ENCODE results near the gene NAT16. TPM values are rescaled to one million over a fixed set of nuclear protein-coding genes. Genes with fewer than 3 reads are reported as not detected.
"Not testable (repeated sequence)": the region's sequence is repeated elsewhere in the genome, so short reads cannot be mapped to it uniquely, and the experiment has no call there.

Gene NAT16
- total and polyA plus RNA-seq, 2 experiments from 2014 or later, result 0.27 TPM; not detected in 1

DNA sequence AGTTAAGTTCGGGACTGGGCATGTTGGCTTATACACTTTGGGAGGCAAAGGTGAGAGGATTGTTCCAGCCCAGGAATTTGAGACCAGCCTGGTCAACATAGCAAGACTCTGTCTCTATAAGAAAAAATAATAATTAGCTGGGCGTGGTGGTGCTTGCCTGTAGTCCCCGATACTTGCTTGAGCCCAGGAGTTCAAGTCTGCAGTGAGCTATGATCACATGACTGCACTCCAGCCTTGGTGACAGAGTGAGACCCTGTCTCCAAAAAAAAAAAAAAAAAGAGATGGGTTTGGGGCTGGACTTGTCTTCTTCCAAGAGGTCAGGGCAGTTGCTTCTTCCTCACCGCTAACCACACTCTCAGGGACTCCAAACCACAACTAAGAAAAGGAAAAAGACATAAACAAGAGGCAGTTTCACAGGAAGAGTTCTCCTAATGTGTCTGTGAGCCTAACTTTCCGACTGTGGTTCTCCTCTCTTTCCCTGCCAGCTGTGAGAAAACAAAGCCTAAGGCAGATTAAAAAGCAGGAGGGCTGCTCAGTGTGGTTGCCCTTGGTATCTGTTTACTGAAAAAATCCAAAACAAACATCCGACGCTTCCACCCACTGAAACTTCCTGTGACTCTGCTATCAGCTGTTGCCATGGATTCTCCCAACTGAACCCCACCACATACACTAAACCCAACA, 55.6 kb downstream of the NAT16 start:
- H3K27ac ChIP-seq, result no peak overlapping the region
- TF ChIP-seq, protein P1, sequence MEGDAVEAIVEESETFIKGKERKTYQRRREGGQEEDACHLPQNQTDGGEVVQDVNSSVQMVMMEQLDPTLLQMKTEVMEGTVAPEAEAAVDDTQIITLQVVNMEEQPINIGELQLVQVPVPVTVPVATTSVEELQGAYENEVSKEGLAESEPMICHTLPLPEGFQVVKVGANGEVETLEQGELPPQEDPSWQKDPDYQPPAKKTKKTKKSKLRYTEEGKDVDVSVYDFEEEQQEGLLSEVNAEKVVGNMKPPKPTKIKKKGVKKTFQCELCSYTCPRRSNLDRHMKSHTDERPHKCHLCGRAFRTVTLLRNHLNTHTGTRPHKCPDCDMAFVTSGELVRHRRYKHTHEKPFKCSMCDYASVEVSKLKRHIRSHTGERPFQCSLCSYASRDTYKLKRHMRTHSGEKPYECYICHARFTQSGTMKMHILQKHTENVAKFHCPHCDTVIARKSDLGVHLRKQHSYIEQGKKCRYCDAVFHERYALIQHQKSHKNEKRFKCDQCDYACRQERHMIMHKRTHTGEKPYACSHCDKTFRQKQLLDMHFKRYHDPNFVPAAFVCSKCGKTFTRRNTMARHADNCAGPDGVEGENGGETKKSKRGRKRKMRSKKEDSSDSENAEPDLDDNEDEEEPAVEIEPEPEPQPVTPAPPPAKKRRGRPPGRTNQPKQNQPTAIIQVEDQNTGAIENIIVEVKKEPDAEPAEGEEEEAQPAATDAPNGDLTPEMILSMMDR (IDR thresholded peaks at IDR 0.05; ENCODE audit: low read depth, low read length), result no peak
- H3K4me3 ChIP-seq, result no peak overlapping the region
- no peaks in the 10 kb centered on the region for H3K27me3 ChIP-seq
- H3K4me1 ChIP-seq (ENCODE audit: low read depth), result peaks cover 33% of the 10 kb centered on the region
- H3K9me3 ChIP-seq (ENCODE audit: low read depth), result no peaks in the 10 kb centered on the region
- DNase-seq (ENCODE audit: low read depth in 1 of 2, low spot score in 1 of 2), result peak in 1 of 2 donors; percentile 91
- H3K36me3 ChIP-seq, result no peaks in the 10 kb centered on the region

DNA sequence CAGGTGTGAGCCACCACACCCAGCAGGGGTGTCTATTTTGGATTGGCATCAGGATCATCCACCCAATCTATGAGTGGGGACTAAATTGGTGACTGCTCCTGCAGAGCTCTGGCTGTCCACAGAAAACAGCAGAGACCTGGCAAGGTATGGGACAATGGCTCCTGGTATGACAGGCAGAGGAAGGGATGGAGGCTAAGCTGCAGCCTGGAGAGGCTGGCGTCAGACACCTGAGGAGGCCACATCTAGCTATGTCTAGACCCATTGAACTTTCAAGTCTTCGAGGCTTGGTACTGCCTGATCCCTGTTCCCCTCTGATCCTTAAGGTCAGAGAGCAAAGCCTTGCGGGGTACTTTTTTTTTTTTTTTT, 56.4 kb downstream of the NAT16 start:
- no peak for DNase-seq (ENCODE audit: low read depth in 1 of 2, low spot score in 1 of 2)
- Histone ChIP-seq H3K4me1 (ENCODE audit: low read depth) (peaks cover 33% of the 10 kb centered on the region), H3K9me3 (ENCODE audit: low read depth) (no peaks in the 10 kb centered on the region), H3K4me3 (no peak overlapping the region), H3K36me3 (no peaks in the 10 kb centered on the region), H3K27ac (peak overlapping the region; percentile 98), H3K27me3 (no peaks in the 10 kb centered on the region)
- TF ChIP-seq, protein P1 (IDR thresholded peaks at IDR 0.05; ENCODE audit: low read depth, low read length), result no peak

DNA sequence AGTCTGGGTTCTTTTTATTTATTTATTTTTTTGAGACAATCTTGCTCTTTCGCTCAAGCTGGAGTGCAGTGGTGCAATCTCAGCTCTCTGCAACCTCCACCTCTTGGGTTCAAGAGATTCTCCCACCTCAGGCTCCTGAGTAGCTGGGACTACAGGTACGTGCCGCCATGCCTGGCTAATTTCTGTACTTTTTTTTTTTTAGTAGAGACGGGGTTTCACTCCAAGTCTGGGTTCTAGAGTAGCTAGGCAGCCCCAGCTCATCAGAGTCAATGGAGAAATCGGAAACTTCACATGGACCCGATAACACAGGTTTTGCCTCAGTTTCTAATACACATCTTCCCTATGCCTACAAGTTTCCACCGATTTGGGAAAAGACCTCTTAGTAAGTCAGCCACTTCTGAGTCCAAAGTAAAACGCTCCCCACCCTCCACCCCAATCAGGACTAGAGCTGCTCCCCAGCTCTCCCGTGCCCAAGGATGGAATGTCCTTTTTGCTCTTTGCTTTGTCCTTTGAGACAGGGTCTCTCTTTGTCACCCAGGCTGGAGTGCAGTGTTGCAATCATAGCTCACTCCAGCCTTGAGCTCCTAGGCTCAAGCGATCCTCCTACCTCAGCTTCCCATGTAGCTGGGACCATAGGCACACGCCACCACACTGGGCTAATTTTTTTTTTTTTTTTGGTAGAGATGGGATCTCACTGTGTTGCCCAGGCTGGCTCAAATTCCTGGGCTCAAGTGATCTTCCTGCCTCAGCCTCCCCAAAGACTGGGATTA, 57.0 kb downstream of the NAT16 start:
- Histone ChIP-seq H3K27me3 (no peaks in the 10 kb centered on the region), H3K27ac (peak overlapping the region; percentile 98), H3K36me3 (no peaks in the 10 kb centered on the region), H3K9me3 (ENCODE audit: low read depth) (no peaks in the 10 kb centered on the region), H3K4me3 (no peak overlapping the region), H3K4me1 (ENCODE audit: low read depth) (peaks cover 33% of the 10 kb centered on the region)
- no peak for DNase-seq (ENCODE audit: low read depth in 1 of 2, low spot score in 1 of 2)
- TF ChIP-seq, protein P1 (IDR thresholded peaks at IDR 0.05; ENCODE audit: low read depth, low read length), result no peak

DNA sequence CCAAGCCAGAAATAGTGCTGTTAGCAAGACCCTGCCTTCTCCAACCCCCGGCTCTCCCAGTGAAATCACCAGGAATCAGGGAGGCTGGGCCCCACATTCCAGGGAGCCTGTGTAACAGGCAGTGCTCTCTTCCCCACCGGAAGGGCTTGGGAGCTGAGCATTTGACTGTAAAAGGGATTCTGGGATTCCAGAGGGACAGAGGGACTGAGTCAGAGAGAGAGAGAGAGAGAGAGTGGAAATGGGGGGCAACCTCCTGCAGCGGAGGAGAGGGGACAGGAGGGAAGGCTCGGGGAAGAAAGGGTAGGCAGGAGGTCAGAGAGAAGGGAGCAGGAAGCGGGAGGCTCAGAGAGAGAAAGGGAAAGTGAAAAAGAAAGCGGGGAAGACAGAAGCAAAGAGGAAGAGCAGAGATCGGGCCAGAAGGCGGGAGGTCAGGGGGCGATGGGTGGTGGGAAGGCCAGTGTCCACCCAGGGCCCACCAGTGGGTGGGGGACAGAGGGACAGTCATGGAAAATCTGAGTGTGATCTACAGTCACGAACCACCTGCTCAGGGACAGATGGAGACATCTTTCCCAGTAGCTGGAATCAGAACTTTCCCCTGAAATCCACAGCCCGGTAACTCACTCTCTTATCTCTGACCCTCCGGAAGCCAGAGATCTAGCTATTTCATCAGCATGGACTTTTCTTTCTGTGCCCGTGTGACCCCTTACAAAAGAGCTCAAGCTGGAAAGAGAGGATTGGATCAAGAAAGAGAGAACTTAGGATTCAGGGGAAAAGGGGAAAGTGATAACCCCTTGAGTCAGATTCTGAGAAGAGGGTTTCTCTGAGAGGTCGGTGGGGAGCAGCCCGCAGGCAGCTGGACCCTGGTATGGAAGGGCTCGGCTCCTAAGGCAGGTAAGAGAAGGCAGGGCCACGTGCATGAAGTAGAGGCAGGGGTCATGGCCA, 57.8 kb downstream of the NAT16 start:
- H3K27me3 ChIP-seq, result no peaks in the 10 kb centered on the region
- TF ChIP-seq, protein P1 (IDR thresholded peaks at IDR 0.05; ENCODE audit: low read depth, low read length), result no peak
- H3K9me3 ChIP-seq (ENCODE audit: low read depth), result no peaks in the 10 kb centered on the region
- DNase-seq (ENCODE audit: low read depth in 1 of 2, low spot score in 1 of 2), result peak; percentile 88 to 99
- peaks cover 33% of the 10 kb centered on the region for H3K4me1 ChIP-seq (ENCODE audit: low read depth)
- H3K4me3 ChIP-seq, result no peak overlapping the region
- H3K36me3 ChIP-seq, result no peaks in the 10 kb centered on the region
- peak overlapping the region; percentile 98 for H3K27ac ChIP-seq

DNA sequence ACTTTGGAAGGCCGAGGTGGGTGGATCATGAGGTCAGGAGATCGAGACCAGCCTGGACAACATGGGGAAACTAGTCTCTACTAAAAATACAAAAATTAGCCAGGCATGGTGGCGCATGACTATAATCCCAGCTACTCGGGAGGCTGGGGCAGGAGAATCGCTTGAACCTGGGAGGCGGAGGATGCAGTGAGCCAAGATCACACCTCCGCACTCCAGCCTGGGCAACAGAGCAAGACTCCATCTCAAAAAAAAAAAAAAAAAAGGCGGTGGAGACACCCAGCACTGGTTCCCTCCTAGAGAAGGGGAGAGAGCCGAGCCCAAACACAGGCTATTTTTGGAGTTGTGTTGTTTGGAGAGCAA, 58.5 kb downstream of the NAT16 start:
- Histone ChIP-seq H3K4me1 (ENCODE audit: low read depth) (peaks cover 26% of the 10 kb centered on the region), H3K27ac (peak overlapping the region; percentile 98)
- H3K4me3 ChIP-seq; H3K27me3 ChIP-seq; DNase-seq (ENCODE audit: low read depth in 1 of 2, low spot score in 1 of 2); H3K9me3 ChIP-seq (ENCODE audit: low read depth); H3K36me3 ChIP-seq: not testable (repeated sequence)

Other genes starting within 250 kb of the NAT16 start
- gene MUC3A, start 230.8 kb downstream of the NAT16 start, total RNA-seq, result not detected in 2 replicates
- 0.29 TPM in 1 of 2 replicates, not detected in the other for gene MUC3A, start 230.8 kb downstream of the NAT16 start, polyA plus RNA-seq
- 2.4 TPM in 1 of 2 replicates, not detected in the other for gene MUC12, start 210.7 kb downstream of the NAT16 start, total RNA-seq
- gene MUC12, start 210.7 kb downstream of the NAT16 start, polyA plus RNA-seq, result not detected in 2 replicates
- gene MUC17, start 160.2 kb downstream of the NAT16 start, total RNA-seq, result not detected in 2 replicates
- not detected in 2 replicates for gene MUC17, start 160.2 kb downstream of the NAT16 start, polyA plus RNA-seq
- gene TRIM56, start 94.8 kb downstream of the NAT16 start, total RNA-seq, result 5.7 and 12.9 TPM in 2 replicates
- 11.6 and 18.5 TPM in 2 replicates for gene TRIM56, start 94.8 kb downstream of the NAT16 start, polyA plus RNA-seq
- 1.1 and 1.6 TPM in 2 replicates for gene SERPINE1, start 53.2 kb downstream of the NAT16 start, total RNA-seq
- gene SERPINE1, start 53.2 kb downstream of the NAT16 start, polyA plus RNA-seq, result 1.9 and 5.7 TPM in 2 replicates
- 51.5 and 59.5 TPM in 2 replicates for gene AP1S1, start 25.8 kb downstream of the NAT16 start, total RNA-seq
- gene AP1S1, start 25.8 kb downstream of the NAT16 start, polyA plus RNA-seq, result 10.1 and 13.8 TPM in 2 replicates
- 0.99 and 1.2 TPM in 2 replicates for gene VGF, start 14.7 kb downstream of the NAT16 start, total RNA-seq
- gene VGF, start 14.7 kb downstream of the NAT16 start, polyA plus RNA-seq, result 0.18 and 0.69 TPM in 2 replicates
- not detected in 2 replicates for gene MOGAT3, start 20.7 kb upstream of the NAT16 start, total RNA-seq
- not detected in 2 replicates for gene MOGAT3, start 20.7 kb upstream of the NAT16 start, polyA plus RNA-seq
- 45.1 and 52.7 TPM in 2 replicates for gene PLOD3, start 37.3 kb upstream of the NAT16 start, total RNA-seq
- gene PLOD3, start 37.3 kb upstream of the NAT16 start, polyA plus RNA-seq, result 67.9 and 73.1 TPM in 2 replicates
- gene ZNHIT1, start 37.9 kb upstream of the NAT16 start, total RNA-seq, result 86.7 and 138 TPM in 2 replicates
- 93.4 and 109 TPM in 2 replicates for gene ZNHIT1, start 37.9 kb upstream of the NAT16 start, polyA plus RNA-seq
- 2.7 and 4.3 TPM in 2 replicates for gene CLDN15, start 57.5 kb upstream of the NAT16 start, total RNA-seq
- gene CLDN15, start 57.5 kb upstream of the NAT16 start, polyA plus RNA-seq, result 2.8 and 3.2 TPM in 2 replicates
- 333 and 338 TPM in 2 replicates for gene FIS1, start 64.8 kb upstream of the NAT16 start, total RNA-seq
- gene FIS1, start 64.8 kb upstream of the NAT16 start, polyA plus RNA-seq, result 266 and 283 TPM in 2 replicates
- 36.4 and 36.6 TPM in 2 replicates for gene IFT22, start 141.5 kb upstream of the NAT16 start, total RNA-seq
- 64.7 and 65.4 TPM in 2 replicates for gene IFT22, start 141.5 kb upstream of the NAT16 start, polyA plus RNA-seq
- 14.8 and 44.8 TPM in 2 replicates for gene COL26A1, start 182.6 kb upstream of the NAT16 start, total RNA-seq
- 12.5 and 36.7 TPM in 2 replicates for gene COL26A1, start 182.6 kb upstream of the NAT16 start, polyA plus RNA-seq

All from cardiac muscle cell (in vitro differentiated cells and primary cell).